GM10266 (cell line): ENCODE data around the gene PCSK5.

ENCODE experiments used
- DNase-seq: peaks from one replicate; pipeline ENCODE4 v3.0.0; 2012; ENCODE audit errors: extremely low spot score
- CTCF ChIP-seq: IDR thresholded peaks from 2 replicates; pipeline ENCODE4 v1.5.1; 2012; ENCODE audit warnings: mild to moderate bottlenecking, low read depth; ENCODE audit not compliant: control insufficient read depth, insufficient read depth; ENCODE audit errors: missing control alignments

The PCSK5 gene

DNA sequence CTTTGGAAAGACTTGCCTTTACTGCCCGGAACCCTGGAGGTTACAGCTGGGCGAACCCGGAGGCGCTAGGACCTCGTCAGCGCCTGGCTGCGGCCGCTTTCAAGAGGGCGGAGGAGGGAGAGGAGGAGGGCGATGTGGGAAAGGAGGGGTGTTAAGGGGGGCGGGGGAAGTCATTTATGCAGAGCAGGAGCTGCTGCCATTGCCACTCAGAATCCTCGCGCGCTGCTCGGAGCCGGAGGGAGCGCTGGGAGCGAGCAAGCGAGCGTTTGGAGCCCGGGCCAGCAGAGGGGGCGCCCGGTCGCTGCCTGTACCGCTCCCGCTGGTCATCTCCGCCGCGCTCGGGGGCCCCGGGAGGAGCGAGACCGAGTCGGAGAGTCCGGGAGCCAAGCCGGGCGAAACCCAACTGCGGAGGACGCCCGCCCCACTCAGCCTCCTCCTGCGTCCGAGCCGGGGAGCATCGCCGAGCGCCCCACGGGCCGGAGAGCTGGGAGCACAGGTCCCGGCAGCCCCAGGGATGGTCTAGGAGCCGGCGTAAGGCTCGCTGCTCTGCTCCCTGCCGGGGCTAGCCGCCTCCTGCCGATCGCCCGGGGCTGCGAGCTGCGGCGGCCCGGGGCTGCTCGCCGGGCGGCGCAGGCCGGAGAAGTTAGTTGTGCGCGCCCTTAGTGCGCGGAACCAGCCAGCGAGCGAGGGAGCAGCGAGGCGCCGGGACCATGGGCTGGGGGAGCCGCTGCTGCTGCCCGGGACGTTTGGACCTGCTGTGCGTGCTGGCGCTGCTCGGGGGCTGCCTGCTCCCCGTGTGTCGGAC lies at the start of gene PCSK5:
Gene PCSK5 (plus strand): TSS at position 202 of the 805 bp plus-strand sequence. CDS start 509 bp downstream, at position 711.
- TF ChIP-seq CTCF: no peak
- peak; percentile 70 for DNase-seq

GRCh38 chr9:75844321-75844720 lies 46.2 kb upstream of the PCSK5 start:
- DNase-seq: no peak
- no peak for TF ChIP-seq CTCF

- TF ChIP-seq CTCF: no peak
- no peak for DNase-seq
Measured at GRCh38 chr9:75845806-75846205, 44.7 kb upstream of the PCSK5 start.

GRCh38 chr9:75847085-75847484 lies 43.4 kb upstream of the PCSK5 start:
- no peak for TF ChIP-seq CTCF
- DNase-seq: no peak

GRCh38 chr9:75850459-75851200 lies 39.8 kb upstream of the PCSK5 start:
- no peak for DNase-seq
- no peak for TF ChIP-seq CTCF

DNA sequence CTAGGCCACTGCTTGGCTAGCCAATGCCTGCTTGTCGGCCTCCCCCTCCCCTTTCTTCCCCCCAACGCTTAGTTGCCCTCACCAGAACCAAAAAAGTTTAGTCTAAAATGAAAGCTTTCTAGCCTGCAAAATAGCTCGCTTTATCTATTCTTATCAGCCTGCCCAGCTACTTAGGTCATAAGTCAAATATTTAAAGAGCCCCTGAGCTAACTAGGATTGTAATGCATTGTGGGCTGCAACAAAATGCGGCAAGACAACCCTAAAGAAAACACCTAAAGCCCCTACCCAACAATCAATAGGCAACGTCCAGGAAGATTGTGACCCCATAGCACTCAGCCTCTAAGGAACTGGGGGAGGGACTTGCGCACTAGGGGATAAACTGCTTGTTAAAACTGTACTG lies 38.6 kb upstream of the PCSK5 start:
- TF ChIP-seq CTCF: no peak
- DNase-seq: no peak

GRCh38 chr9:75852746-75853145 lies 37.7 kb upstream of the PCSK5 start:
- no peak for DNase-seq
- TF ChIP-seq CTCF: no peak
